Upper lobe of left lung (tissue), 6 donors: ENCODE measurements around the gene CEP135. TPM values are rescaled to one million over a fixed set of nuclear protein-coding genes. Genes with fewer than 3 reads are reported as not detected.

Experiments used
- ATAC-seq, 2 donors: fragments of 200-7000 bp; cut with Tn5 transposase; one replicate each; pipeline ENCODE4 v1.9.1; 2022; ENCODE audit warnings: mild to moderate bottlenecking in 2 of 2, moderate library complexity in 2 of 2; ENCODE audit not compliant: low FRiP score in 2 of 2
- DNase-seq, 2 donors: peaks; one replicate each; pipeline ENCODE4 v3.0.0-alpha.2; 2019 to 2020
- H3K27ac ChIP-seq, 4 donors: fragments of 200-600 bp; sonication (generic); one replicate each; pipeline ENCODE4 v1.5.1; 2016 to 2019
- H3K27me3 ChIP-seq, 4 donors: fragments of 200-600 bp; sonication (generic); one replicate each; pipeline ENCODE4 v1.5.1; 2017 to 2019
- H3K36me3 ChIP-seq, 4 donors: fragments of 200-600 bp; sonication (generic); one replicate each; pipeline ENCODE4 v1.5.1; 2016 to 2019
- H3K4me1 ChIP-seq, 4 donors: fragments of 200-600 bp; sonication (generic); one replicate each; pipeline ENCODE4 v1.5.1; 2018 to 2019
- H3K4me3 ChIP-seq, 4 donors: fragments of 200-600 bp; sonication (generic); one replicate each; pipeline ENCODE4 v1.5.1; 2017 to 2019; ENCODE audit warnings: mild to moderate bottlenecking in 2 of 4, moderate library complexity in 1 of 4
- H3K9me3 ChIP-seq, 4 donors: fragments of 200-600 bp; sonication (generic); one replicate each; pipeline ENCODE4 v1.5.1; 2018 to 2019
- EP300 ChIP-seq, 4 donors: sonication (generic); formaldehyde crosslinking; IDR thresholded peaks; one replicate each; pipeline ENCODE4 v1.5.1; 2017; ENCODE audit warnings: antibody characterized with exemption in 4 of 4, control low read depth in 2 of 4
- POLR2A ChIP-seq, 4 donors: fragments of 450-650 bp; IDR thresholded peaks; one replicate each; pipeline ENCODE4 v1.5.1; 2016 to 2017; ENCODE audit warnings: antibody characterized with exemption in 4 of 4, mild to moderate bottlenecking in 2 of 4
- POLR2AphosphoS5 ChIP-seq, 2 donors: sonication (generic); formaldehyde crosslinking; IDR thresholded peaks; one replicate each; pipeline ENCODE4 v1.5.1; 2017; ENCODE audit warnings: antibody characterized with exemption in 2 of 2
- WGBS, 2 donors: methylation state at CpG; one replicate each; pipeline ENCODE4 v1.1.5; 2017 to 2018; 5-methylcytosine and 5-hydroxymethylcytosine counted together
- total RNA-seq, 6 donors: library from RNA; depleted of rRNA in 4 of 6; stranded (reverse); fragments of >200 nt in 4 of 6; gene quantifications; one replicate each; pipeline versions ENCODE4 v1.1.0 to v1.2.1, GENCODE V29; 2016 to 2021
- TF ChIP-seq, protein P1 (sequence below), 6 experiments: fragments of 450-650 bp in 4 of 6; fragments of 200-600 bp in 2 of 6; sonication (generic) in 2 of 6; IDR thresholded peaks; one replicate each; pipeline ENCODE4 v1.5.1; 2016 to 2019; ENCODE audit warnings: antibody characterized with exemption in 6 of 6
- donor health status: DM: no; HTN: no; CAD: no; lungs with moderate emphysema.
- donor health status: DM: no; HTN: yes; CAD: no; lungs with severe emphysema.

CEP135 gene
- total RNA-seq, 6 donors from 2014 or later = 4.7 to 14.1 (median 8.4) TPM

DNA sequence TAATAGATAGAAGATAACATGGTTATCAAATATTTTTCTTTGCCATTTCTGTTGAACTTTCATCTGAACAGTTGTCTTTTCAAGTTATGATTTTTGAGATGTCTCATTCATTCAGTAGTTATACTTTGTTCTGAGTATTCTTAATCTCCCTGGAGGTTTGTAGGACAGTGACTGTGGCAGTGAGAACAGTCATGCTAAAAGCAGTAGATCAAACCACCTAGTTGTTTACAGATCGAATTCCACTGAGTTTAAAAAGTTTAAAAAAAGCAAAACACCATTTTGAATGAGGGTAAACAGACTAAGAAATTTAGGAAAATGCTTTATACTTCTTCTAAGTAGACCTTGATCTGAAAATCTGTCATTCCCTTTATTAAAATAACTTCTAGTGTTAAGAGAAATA lies 107.2 kb downstream of the CEP135 start:
- H3K27me3 ChIP-seq = peaks cover 0 to 4% (median 2%) of the 10 kb centered on the region in 4 donors
- DNase-seq (no peak), ATAC-seq (no peak)
- no peak for TF ChIP-seq POLR2AphosphoS5 (IDR thresholded peaks at IDR 0.05)
- TF ChIP-seq, protein P1, sequence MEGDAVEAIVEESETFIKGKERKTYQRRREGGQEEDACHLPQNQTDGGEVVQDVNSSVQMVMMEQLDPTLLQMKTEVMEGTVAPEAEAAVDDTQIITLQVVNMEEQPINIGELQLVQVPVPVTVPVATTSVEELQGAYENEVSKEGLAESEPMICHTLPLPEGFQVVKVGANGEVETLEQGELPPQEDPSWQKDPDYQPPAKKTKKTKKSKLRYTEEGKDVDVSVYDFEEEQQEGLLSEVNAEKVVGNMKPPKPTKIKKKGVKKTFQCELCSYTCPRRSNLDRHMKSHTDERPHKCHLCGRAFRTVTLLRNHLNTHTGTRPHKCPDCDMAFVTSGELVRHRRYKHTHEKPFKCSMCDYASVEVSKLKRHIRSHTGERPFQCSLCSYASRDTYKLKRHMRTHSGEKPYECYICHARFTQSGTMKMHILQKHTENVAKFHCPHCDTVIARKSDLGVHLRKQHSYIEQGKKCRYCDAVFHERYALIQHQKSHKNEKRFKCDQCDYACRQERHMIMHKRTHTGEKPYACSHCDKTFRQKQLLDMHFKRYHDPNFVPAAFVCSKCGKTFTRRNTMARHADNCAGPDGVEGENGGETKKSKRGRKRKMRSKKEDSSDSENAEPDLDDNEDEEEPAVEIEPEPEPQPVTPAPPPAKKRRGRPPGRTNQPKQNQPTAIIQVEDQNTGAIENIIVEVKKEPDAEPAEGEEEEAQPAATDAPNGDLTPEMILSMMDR (IDR thresholded peaks at IDR 0.05) = no peak
- no peak for TF ChIP-seq POLR2A (IDR thresholded peaks at IDR 0.05)
- no peak for TF ChIP-seq EP300 (IDR thresholded peaks at IDR 0.05)
- 70 to 72% methylated on average over 1 of the region's 1 CpG for WGBS, 2 donors
- no peak overlapping the region for H3K27ac ChIP-seq
- no peak overlapping the region for H3K4me3 ChIP-seq
- H3K36me3 ChIP-seq = no peaks in the 10 kb centered on the region
- H3K4me1 ChIP-seq = no peaks in the 10 kb centered on the region
- no peaks in the 10 kb centered on the region for H3K9me3 ChIP-seq

DNA sequence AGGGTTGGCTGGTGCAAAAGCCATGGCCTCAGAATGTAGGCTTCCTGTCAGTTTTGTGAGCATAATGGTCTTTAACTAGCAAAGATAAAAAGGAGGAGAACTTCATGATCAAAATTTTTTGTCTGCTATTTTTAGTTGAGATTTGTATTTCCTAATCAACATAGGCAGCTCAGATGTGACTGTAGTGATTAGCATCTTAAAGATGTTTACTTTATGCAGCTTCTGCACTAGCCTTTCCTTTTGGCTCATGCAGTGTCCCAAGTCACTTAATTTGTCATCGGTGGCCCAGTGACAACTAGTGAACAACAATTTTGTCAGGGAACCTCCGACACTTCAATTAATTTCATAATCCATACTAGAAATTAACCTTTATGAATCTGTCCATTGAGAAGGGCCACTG lies 109.8 kb downstream of the CEP135 start:
- Histone ChIP-seq H3K27me3 (no peaks in the 10 kb centered on the region), H3K4me3 (no peak overlapping the region), H3K36me3 (no peaks in the 10 kb centered on the region), H3K9me3 (no peaks in the 10 kb centered on the region), H3K27ac (no peak overlapping the region), H3K4me1 (no peaks in the 10 kb centered on the region)
- no peak for TF ChIP-seq EP300 (IDR thresholded peaks at IDR 0.05)
- TF ChIP-seq POLR2AphosphoS5 (IDR thresholded peaks at IDR 0.05) = no peak
- TF ChIP-seq, protein P1 (IDR thresholded peaks at IDR 0.05) = no peak
- TF ChIP-seq POLR2A (IDR thresholded peaks at IDR 0.05) = no peak
- WGBS, 2 donors = 68 to 70% methylated on average over 2 of the region's 2 CpGs
- ATAC-seq (no peak), DNase-seq (no peak)

DNA sequence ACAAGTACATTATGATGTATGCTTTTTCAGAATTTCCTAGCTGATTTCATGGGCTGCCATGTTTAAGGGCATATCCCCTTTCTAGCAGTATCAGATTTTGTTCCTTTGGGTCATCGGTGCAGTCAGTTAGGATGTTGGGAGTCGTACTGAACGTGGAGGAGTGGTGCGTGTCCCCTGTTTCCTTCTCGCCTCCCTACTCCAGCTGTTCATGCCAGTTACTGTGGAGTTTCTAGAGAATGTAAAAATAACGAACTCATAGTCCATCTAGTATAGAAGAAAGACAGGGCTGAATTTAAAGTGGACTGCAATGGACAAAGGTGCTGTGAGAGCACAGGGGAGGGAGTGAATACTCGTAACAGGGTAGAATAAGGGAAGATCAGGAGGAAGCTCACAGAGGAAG lies 111.3 kb downstream of the CEP135 start:
- DNase-seq (no peak), ATAC-seq (no peak)
- WGBS, 2 donors = 91 to 93% methylated on average over 7 of the region's 7 CpGs
- no peaks in the 10 kb centered on the region for H3K4me1 ChIP-seq
- no peak overlapping the region for H3K4me3 ChIP-seq
- H3K27me3 ChIP-seq = no peaks in the 10 kb centered on the region
- TF ChIP-seq, protein P1 (IDR thresholded peaks at IDR 0.05) = no peak
- TF ChIP-seq EP300 (IDR thresholded peaks at IDR 0.05) (no peak), POLR2A (IDR thresholded peaks at IDR 0.05) (no peak), POLR2AphosphoS5 (IDR thresholded peaks at IDR 0.05) (no peak)
- H3K9me3 ChIP-seq = no peaks in the 10 kb centered on the region
- H3K36me3 ChIP-seq = no peaks in the 10 kb centered on the region
- H3K27ac ChIP-seq = no peak overlapping the region

DNA sequence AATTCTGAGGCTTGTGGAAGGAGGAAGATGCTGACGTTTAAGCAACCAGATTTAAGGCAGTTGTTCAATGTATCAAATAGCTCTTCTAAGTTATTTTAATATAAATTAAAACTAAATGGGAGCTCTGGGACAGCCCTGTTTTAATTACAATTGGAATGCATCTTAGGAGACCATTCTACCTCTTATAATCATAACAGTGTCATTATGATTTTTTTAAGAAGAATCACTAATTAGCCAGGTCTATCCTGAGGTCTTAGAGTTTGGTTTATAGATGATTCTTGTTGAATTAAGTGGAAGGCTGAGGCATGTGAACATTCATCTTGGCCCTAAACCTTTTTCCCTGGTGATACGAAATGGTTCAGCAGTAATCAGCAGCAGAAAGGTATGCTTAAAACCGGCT lies 113.4 kb downstream of the CEP135 start:
- Histone ChIP-seq H3K9me3 (no peaks in the 10 kb centered on the region), H3K36me3 (no peaks in the 10 kb centered on the region), H3K4me1 (no peaks in the 10 kb centered on the region), H3K27ac (no peak overlapping the region), H3K4me3 (no peak overlapping the region), H3K27me3 (no peaks in the 10 kb centered on the region)
- ATAC-seq (no peak), DNase-seq (no peak)
- 74 to 79% methylated on average over 3 of the region's 3 CpGs for WGBS, 2 donors
- no peak for TF ChIP-seq EP300 (IDR thresholded peaks at IDR 0.05)
- TF ChIP-seq POLR2A (IDR thresholded peaks at IDR 0.05) = no peak

DNA sequence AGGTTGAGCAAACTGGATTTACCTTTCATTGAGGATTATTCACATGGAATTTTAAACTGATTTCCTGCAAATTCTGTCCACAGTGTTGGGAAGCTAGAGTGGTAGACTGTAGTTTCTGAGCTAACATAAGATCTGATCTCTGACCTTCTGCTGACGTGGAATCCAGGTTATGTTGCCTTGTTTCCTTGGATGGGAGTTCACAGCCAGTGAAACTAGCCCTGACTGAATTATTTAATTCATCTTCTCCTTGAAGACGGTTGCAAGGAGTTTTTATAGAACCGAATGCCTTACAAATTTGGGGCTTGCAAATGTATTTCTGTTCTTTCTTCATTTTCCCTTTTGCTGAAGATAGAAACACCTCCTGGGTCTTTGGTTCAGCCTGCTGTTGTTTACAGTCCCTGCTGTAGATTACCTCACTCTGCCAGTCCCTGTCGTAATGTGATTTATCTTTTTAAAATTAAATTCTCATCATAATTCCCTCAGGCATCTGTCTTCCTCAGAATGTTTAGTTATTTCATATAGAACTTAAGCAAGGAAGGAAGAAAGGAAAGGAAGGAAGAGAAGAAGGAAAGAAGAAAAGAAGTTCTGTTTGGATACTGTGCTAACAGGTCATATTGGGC lies 113.9 kb downstream of the CEP135 start:
- no peaks in the 10 kb centered on the region for H3K27me3 ChIP-seq
- H3K4me3 ChIP-seq = no peak overlapping the region
- 76 to 77% methylated on average over 4 of the region's 4 CpGs for WGBS, 2 donors
- H3K9me3 ChIP-seq = no peaks in the 10 kb centered on the region
- ATAC-seq (no peak), DNase-seq (no peak)
- no peaks in the 10 kb centered on the region for H3K4me1 ChIP-seq
- H3K36me3 ChIP-seq = no peaks in the 10 kb centered on the region
- no peak for TF ChIP-seq POLR2A (IDR thresholded peaks at IDR 0.05)
- TF ChIP-seq POLR2AphosphoS5 (IDR thresholded peaks at IDR 0.05) = no peak
- no peak for TF ChIP-seq EP300 (IDR thresholded peaks at IDR 0.05)
- TF ChIP-seq, protein P1 (IDR thresholded peaks at IDR 0.05) = no peak
- H3K27ac ChIP-seq = no peak overlapping the region
